HepG2 (cell line): Measurements from ENCODE around the gene DRC3. TPM values are rescaled to one million over a fixed set of nuclear protein-coding genes. Genes with fewer than 3 reads are reported as not detected.

Experiments
- BCL6 ChIP-seq: IDR thresholded peaks from 2 replicates; pipeline ENCODE4 v1.6.1; 2016; ENCODE audit warnings: missing genetic modification reagents, missing compliant biosample characterization
- CENPBD1 ChIP-seq: sonication (generic); formaldehyde crosslinking; IDR thresholded peaks from 2 replicates; pipeline ENCODE4 v1.8.0; 2022; ENCODE audit warnings: missing genetic modification reagents, low read depth, mild to moderate bottlenecking, borderline replicate concordance
- DRAP1 ChIP-seq: IDR thresholded peaks from 2 replicates; pipeline ENCODE4 v1.6.1; 2016; ENCODE audit warnings: missing genetic modification reagents, missing compliant biosample characterization
- ELF1 ChIP-seq: sonication (generic); formaldehyde crosslinking; IDR thresholded peaks from 2 replicates; pipeline ENCODE4 v1.4.0; 2020; ENCODE audit warnings: missing genetic modification reagents
- FOXC1 ChIP-seq: sonication (generic); formaldehyde crosslinking; IDR thresholded peaks from 2 replicates; pipeline ENCODE4 v1.8.0; 2022; ENCODE audit warnings: mild to moderate bottlenecking, missing genetic modification reagents, borderline replicate concordance
- HOXD1 ChIP-seq: sonication (generic); formaldehyde crosslinking; IDR thresholded peaks from 2 replicates; pipeline ENCODE4 v1.5.0; 2020; ENCODE audit warnings: missing genetic modification reagents
- IRF1 ChIP-seq: sonication (generic); formaldehyde crosslinking; IDR thresholded peaks from 2 replicates; pipeline ENCODE4 v1.4.0; 2020; ENCODE audit warnings: low read depth, mild to moderate bottlenecking, missing genetic modification reagents
- JUND ChIP-seq: sonication (generic); formaldehyde crosslinking; IDR thresholded peaks from 2 replicates; pipeline ENCODE4 v1.8.0; 2022; ENCODE audit warnings: mild to moderate bottlenecking, missing genetic modification reagents
- KDM5A ChIP-seq: fragments of 200-600 bp; sonication (generic); IDR thresholded peaks from 2 replicates; pipeline ENCODE4 v1.7.0; 2018; ENCODE audit warnings: antibody characterized with exemption, mild to moderate bottlenecking, low read length, borderline replicate concordance
- LCORL ChIP-seq, 2 experiments: fragments of 450-650 bp in 1 of 2; sonication (generic) in 1 of 2; formaldehyde crosslinking in 1 of 2; IDR thresholded peaks; 2 replicates each; pipeline versions ENCODE4 v1.5.0 to v1.6.1; 2017 to 2020; ENCODE audit warnings: antibody characterized with exemption in 1 of 2, missing genetic modification reagents in 1 of 2
- MTA1 ChIP-seq: sonication (generic); formaldehyde crosslinking; IDR thresholded peaks from 2 replicates; pipeline ENCODE4 v1.4.0; 2020; ENCODE audit warnings: missing genetic modification reagents, mild to moderate bottlenecking, borderline replicate concordance
- NFKB2 ChIP-seq: sonication (generic); formaldehyde crosslinking; IDR thresholded peaks from 2 replicates; pipeline ENCODE4 v1.4.0; 2020; ENCODE audit warnings: missing genetic modification reagents, borderline replicate concordance
- PCBP1 ChIP-seq: fragments of 200-400 bp; formaldehyde crosslinking; IDR thresholded peaks from 2 replicates; pipeline ENCODE4 v1.6.1; 2017; ENCODE audit warnings: mild to moderate bottlenecking, low read depth, low read length, borderline replicate concordance
- PITX1 ChIP-seq: sonication (generic); formaldehyde crosslinking; IDR thresholded peaks from 2 replicates; pipeline ENCODE4 v1.5.1; 2020; ENCODE audit warnings: mild to moderate bottlenecking, missing genetic modification reagents
- PTBP1 ChIP-seq: fragments of 200-400 bp; formaldehyde crosslinking; IDR thresholded peaks from 2 replicates; pipeline ENCODE4 v1.6.1; 2018; ENCODE audit warnings: low read length, low read depth; ENCODE audit not compliant: poor library complexity, severe bottlenecking
- RAD51 ChIP-seq: fragments of 450-650 bp; IDR thresholded peaks from 2 replicates; pipeline ENCODE4 v1.6.1; 2016; ENCODE audit warnings: borderline replicate concordance
- RNF2 ChIP-seq: fragments of 450-650 bp; conservative IDR thresholded peaks from 2 replicates; pipeline ENCODE4 v1.6.1; 2016; ENCODE audit warnings: low read depth
- SP2 ChIP-seq: sonication (generic); formaldehyde crosslinking; IDR thresholded peaks from 2 replicates; pipeline ENCODE4 v1.5.1; 2020; ENCODE audit warnings: mild to moderate bottlenecking, missing genetic modification reagents
- TCF7L2 ChIP-seq: IDR thresholded peaks from 2 replicates; pipeline ENCODE4 v1.6.1; 2011; ENCODE audit warnings: mild to moderate bottlenecking, low read depth, low read length, moderate library complexity
- ZBTB34 ChIP-seq: sonication (generic); formaldehyde crosslinking; IDR thresholded peaks from 2 replicates; pipeline ENCODE4 v1.8.0; 2022; ENCODE audit warnings: mild to moderate bottlenecking, missing genetic modification reagents
- ZNF121 ChIP-seq: sonication (generic); formaldehyde crosslinking; IDR thresholded peaks from 2 replicates; pipeline ENCODE4 v1.5.0; 2020; ENCODE audit warnings: mild to moderate bottlenecking, missing genetic modification reagents
- ZNF235 ChIP-seq: sonication (generic); formaldehyde crosslinking; IDR thresholded peaks from 2 replicates; pipeline ENCODE4 v1.8.1; 2023; ENCODE audit warnings: mild to moderate bottlenecking, missing genetic modification reagents, borderline replicate concordance
- ZNF3 ChIP-seq: IDR thresholded peaks from 2 replicates; pipeline ENCODE4 v1.7.0; 2017; ENCODE audit warnings: inconsistent platforms
- ZNF33B ChIP-seq: sonication (generic); formaldehyde crosslinking; IDR thresholded peaks from 2 replicates; pipeline ENCODE4 v1.5.1; 2020; ENCODE audit warnings: mild to moderate bottlenecking, missing genetic modification reagents
- polyA plus RNA-seq, 8 experiments: library from polyadenylated mRNA; depleted of rRNA in 3 of 8; stranded (reverse) in 7 of 8; unstranded in 1 of 8; fragments of >200 nt; fragmentation: Illumina TruSeq in 4 of 8; extraction: Trizol in 4 of 8; gene quantifications; 2 replicates each; pipeline versions ENCODE4 v1.2.1 to v1.2.3, GENCODE V29; 2011 to 2016; ENCODE audit warnings: low read depth in 4 of 8, missing spikeins in 1 of 8, mixed read lengths in 1 of 8; ENCODE audit not compliant: insufficient read depth in 1 of 8
- total RNA-seq, 5 experiments: library from RNA; depleted of rRNA; stranded (reverse); fragments of >200 nt; fragmentation: Illumina TruSeq; extraction: Trizol; gene quantifications; 2 replicates each; pipeline ENCODE4 v1.2.3, GENCODE V29; 2016; ENCODE audit warnings: low read depth in 1 of 5
- TF ChIP-seq, protein P1 (sequence below): IDR thresholded peaks from 2 replicates; pipeline ENCODE4 v1.6.1; 2016; ENCODE audit warnings: mild to moderate bottlenecking, missing biosample characterization, missing genetic modification reagents

DRC3 gene
- total and polyA plus RNA-seq, 2 of the 13 experiments (the other 11 are each of a cell fraction or from before 2014, with no cell fraction given) = 0.53 to 0.87 TPM

DNA sequence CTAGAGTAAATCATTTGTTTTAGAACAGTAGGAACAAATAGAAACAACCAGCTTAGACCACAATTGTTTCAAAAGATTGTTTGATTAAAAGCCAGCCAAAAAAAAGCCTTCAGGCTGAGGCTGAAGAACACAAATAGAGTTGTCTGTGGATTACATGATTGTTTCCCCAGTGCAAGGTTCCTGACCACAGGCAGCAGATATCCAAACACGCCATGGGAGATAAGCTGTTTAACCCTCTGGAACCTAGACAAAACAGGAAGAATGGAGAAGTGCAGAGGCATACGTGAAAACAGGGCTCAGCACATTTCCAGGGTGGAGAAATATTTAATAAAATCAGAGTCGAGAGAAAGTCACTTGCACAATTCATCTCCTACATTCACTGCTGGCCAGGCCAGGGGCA lies 45.3 kb downstream of the DRC3 start (continued):
- TF ChIP-seq ZBTB34 (CRISPR knock-in tag) = 0 out of 2 replicates have a peak, but pooled peaks have one; percentile 50
- TF ChIP-seq BCL6 (CRISPR knock-in tag) = peak; percentile 80
- TF ChIP-seq PITX1 (CRISPR knock-in tag) = 0 out of 2 replicates have a peak, but pooled peaks have one; percentile 31
- TF ChIP-seq HOXD1 (CRISPR knock-in tag) = no peak
- TF ChIP-seq RAD51 = no peak
- TF ChIP-seq, protein P1, sequence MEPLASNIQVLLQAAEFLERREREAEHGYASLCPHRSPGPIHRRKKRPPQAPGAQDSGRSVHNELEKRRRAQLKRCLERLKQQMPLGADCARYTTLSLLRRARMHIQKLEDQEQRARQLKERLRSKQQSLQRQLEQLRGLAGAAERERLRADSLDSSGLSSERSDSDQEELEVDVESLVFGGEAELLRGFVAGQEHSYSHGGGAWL (CRISPR knock-in tag) = no peak
- no peak for TF ChIP-seq JUND (CRISPR knock-in tag)
- no peak for TF ChIP-seq NFKB2 (CRISPR knock-in tag)
- no peak for TF ChIP-seq DRAP1 (CRISPR knock-in tag)
- TF ChIP-seq FOXC1 = no peak
- no peak for TF ChIP-seq RNF2
- peak; percentile 43; the same call in 1 of the 2 replicates for TF ChIP-seq ELF1
- no peak for TF ChIP-seq IRF1
- TF ChIP-seq PCBP1 = no peak
- TF ChIP-seq SP2 (CRISPR knock-in tag) = no peak
- no peak for TF ChIP-seq KDM5A
- no peak for TF ChIP-seq ZNF121 (CRISPR knock-in tag)
- no peak for TF ChIP-seq TCF7L2
- no peak for TF ChIP-seq MTA1 (CRISPR knock-in tag)
- no peak for TF ChIP-seq PTBP1
- no peak for TF ChIP-seq CENPBD1
- no peak for TF ChIP-seq ZNF3 (CRISPR knock-in tag)
- no peak for TF ChIP-seq LCORL (IDR thresholded peaks at IDR 0.05)
- TF ChIP-seq LCORL (CRISPR knock-in tag; IDR thresholded peaks at IDR 0.05) = no peak; the same call in 1 of the 2 replicates
- TF ChIP-seq ZNF33B = no peak
- no peak for TF ChIP-seq ZNF235
